Astrocyte of the cerebellum (primary cell): Measurements from ENCODE around the gene NLRP9.

Experiments used
- DNase-seq: peaks from one replicate; pipeline ENCODE4 v3.0.0-alpha.2; 2011; ENCODE audit warnings: low read depth
- H3K4me3 ChIP-seq: 2 replicates; pipeline ENCODE4 v1.5.1; 2011; ENCODE audit warnings: mild to moderate bottlenecking, low read depth, low read length, moderate library complexity
- CTCF ChIP-seq: IDR thresholded peaks from 2 replicates; pipeline ENCODE4 v1.5.1; 2012; ENCODE audit warnings: low read length, low read depth, moderate library complexity, mild to moderate bottlenecking; ENCODE audit errors: missing control alignments
- in situ Hi-C: cut with HindIII; loops from 2 replicates; pipeline ENCODE4 v1.10.0; 2017; ENCODE audit warnings: low sequenced_read_pairs

Gene NLRP9

GRCh38 chr19:55703790-55704215, 34.4 kb downstream of the NLRP9 start:
- in situ Hi-C loops, result no loop called here
- TF ChIP-seq CTCF, result peak; percentile 56
- no peak overlapping the region for H3K4me3 ChIP-seq
- DNase-seq, result no peak

- in situ Hi-C loops, result no loop called here
- no peak for DNase-seq
- no peak for TF ChIP-seq CTCF
- no peak overlapping the region for H3K4me3 ChIP-seq
These were observed 36.0 kb downstream of the NLRP9 start for GRCh38 chr19:55702131-55702627.

GRCh38 chr19:55700813-55701212, 37.4 kb downstream of the NLRP9 start:
- DNase-seq, result no peak
- no peak overlapping the region for H3K4me3 ChIP-seq
- TF ChIP-seq CTCF, result no peak
- in situ Hi-C loops, result no loop called here

GRCh38 chr19:55699221-55699620, 39.0 kb downstream of the NLRP9 start:
- H3K4me3 ChIP-seq, result no peak overlapping the region
- in situ Hi-C loops, result no loop called here
- no peak for DNase-seq
- TF ChIP-seq CTCF, result no peak

- no peak for TF ChIP-seq CTCF
- in situ Hi-C loops, result no loop called here
- H3K4me3 ChIP-seq, result no peak overlapping the region
- DNase-seq, result no peak
These were observed 39.9 kb downstream of the NLRP9 start for GRCh38 chr19:55698256-55698655.

- in situ Hi-C loops, result no loop called here
- no peak overlapping the region for H3K4me3 ChIP-seq
- no peak for DNase-seq
- TF ChIP-seq CTCF, result no peak
These were observed 40.5 kb downstream of the NLRP9 start for GRCh38 chr19:55697698-55698097.

GRCh38 chr19:55697069-55697440, 41.1 kb downstream of the NLRP9 start:
- in situ Hi-C loops, result no loop called here
- no peak overlapping the region for H3K4me3 ChIP-seq
- TF ChIP-seq CTCF, result no peak
- no peak for DNase-seq
